ENCODE results near the gene MCRS1. TPM values are rescaled to one million over a fixed set of nuclear protein-coding genes. Genes with fewer than 3 reads are reported as not detected.

MCRS1 gene
- total RNA-seq, 1 experiment from 2014 or later, result 86.8 TPM

GRCh38 chr12:49598527-49598926 lies 30.6 kb upstream of the MCRS1 start:
- no TSS peak for BruUV-seq (replicated peaks)
- ATAC-seq, result no peak
- H3K36me3 ChIP-seq (ENCODE audit: low read depth, low read length), result no peaks in the 10 kb centered on the region

GRCh38 chr12:49588721-49589516 lies 21.0 kb upstream of the MCRS1 start:
- Histone ChIP-seq H3K9ac (ENCODE audit: low read length) (no peak overlapping the region), H3K4me1 (ENCODE audit: insufficient read depth, low read length) (no peaks in the 10 kb centered on the region), H4K20me1 (ENCODE audit: low read length) (no peaks in the 10 kb centered on the region), H3K9me2 (replicated peaks; ENCODE audit: low read length) (no peaks in the 10 kb centered on the region), H2AFZ (ENCODE audit: low read length) (no peak overlapping the region), H3F3A (ENCODE audit: low read length, unreplicated experiment) (no peaks in the 10 kb centered on the region), H3K4me3 (ENCODE audit: low read length) (no peak overlapping the region), H3K36me3 (ENCODE audit: low read depth, low read length) (peaks cover 12% of the 10 kb centered on the region; the same call in 1 of the 2 replicates), H3K9me3 (ENCODE audit: low read length) (no peaks in the 10 kb centered on the region), H3K27me3 (ENCODE audit: low read length) (no peaks in the 10 kb centered on the region), H3K27ac (ENCODE audit: low read length) (no peak overlapping the region), H3K79me2 (ENCODE audit: low read length) (no peaks in the 10 kb centered on the region), H3K4me2 (ENCODE audit: low read length) (no peak overlapping the region)
- intact Hi-C loops (cut with micrococcal nuclease), result no loop called here
- ATAC-seq (no peak), DNase-seq (no peak)
- ChIA-PET CTCF (no interaction called here), POLR2A (ENCODE audit: unreplicated experiment) (interaction anchor here (0.7 kb wide), 1 partner anchor 18 kb away, joined by 5 read pairs; no protein-coding TSS in a partner anchor)
- TF ChIP-seq EZH2phosphoT487 (IDR thresholded peaks at IDR 0.05; ENCODE audit: borderline replicate concordance, low read length), result no peak
- no peak for TF ChIP-seq CTCF (conservative IDR thresholded peaks at IDR 0.05; ENCODE audit: low read depth, low read length)
- no peak for TF ChIP-seq EZH2 (IDR thresholded peaks at IDR 0.05; ENCODE audit: low read length, unreplicated experiment)
- no TSS peak for BruUV-seq (replicated peaks)

More at GRCh38 chr12:49598527-49598926, 30.6 kb upstream of the MCRS1 start:
- H3K9me2 ChIP-seq (replicated peaks; ENCODE audit: low read length), result no peaks in the 10 kb centered on the region
- no peak overlapping the region for H2AFZ ChIP-seq (ENCODE audit: low read length)
- no peak for TF ChIP-seq EZH2phosphoT487 (IDR thresholded peaks at IDR 0.05; ENCODE audit: borderline replicate concordance, low read length)
- no peak for TF ChIP-seq EZH2 (IDR thresholded peaks at IDR 0.05; ENCODE audit: low read length, unreplicated experiment)
- no peak for TF ChIP-seq CTCF (conservative IDR thresholded peaks at IDR 0.05; ENCODE audit: low read depth, low read length)
- POLR2A ChIA-PET (ENCODE audit: unreplicated experiment), result no interaction called here
- H3K4me2 ChIP-seq (ENCODE audit: low read length), result no peak overlapping the region
- H3K9ac ChIP-seq (ENCODE audit: low read length), result no peak overlapping the region
- intact Hi-C loops (cut with micrococcal nuclease), result no loop called here
- H3K4me3 ChIP-seq (ENCODE audit: low read length), result no peak overlapping the region
- H3K27ac ChIP-seq (ENCODE audit: low read length), result no peak overlapping the region
- no peak for DNase-seq
- no peaks in the 10 kb centered on the region for H4K20me1 ChIP-seq (ENCODE audit: low read length)
- no peaks in the 10 kb centered on the region for H3K79me2 ChIP-seq (ENCODE audit: low read length)
- H3F3A ChIP-seq (ENCODE audit: low read length, unreplicated experiment), result no peaks in the 10 kb centered on the region
- CTCF ChIA-PET, result no interaction called here
- H3K27me3 ChIP-seq (ENCODE audit: low read length), result no peaks in the 10 kb centered on the region
- no peaks in the 10 kb centered on the region for H3K9me3 ChIP-seq (ENCODE audit: low read length)
- H3K4me1 ChIP-seq (ENCODE audit: insufficient read depth, low read length), result no peaks in the 10 kb centered on the region

DNA sequence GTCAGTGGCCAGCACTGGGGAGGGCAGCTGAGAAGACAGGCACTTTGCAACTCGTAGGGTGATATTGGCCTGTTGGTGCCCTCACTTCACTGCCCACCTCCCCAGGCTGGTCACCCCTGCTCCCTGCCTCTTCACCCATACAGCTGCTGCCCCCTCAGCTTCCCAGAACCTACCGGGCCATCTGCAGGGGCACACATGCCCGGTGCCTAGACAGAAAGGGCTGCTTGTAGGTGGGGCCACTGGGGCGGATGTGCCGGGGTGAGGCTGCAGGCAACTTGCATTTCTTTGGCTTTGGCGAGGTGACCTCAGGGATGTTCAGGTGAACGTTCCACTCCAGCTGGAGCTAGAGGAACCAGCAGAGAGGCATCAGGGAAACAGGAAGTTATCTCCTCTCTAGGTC lies 20.3 kb upstream of the MCRS1 start:
- POLR2A ChIA-PET (ENCODE audit: unreplicated experiment), result no interaction called here
- no peak overlapping the region for H2AFZ ChIP-seq (ENCODE audit: low read length)
- BruUV-seq (replicated peaks), result no TSS peak
- CTCF ChIA-PET, result no interaction called here
- H3K27me3 ChIP-seq (ENCODE audit: low read length), result no peaks in the 10 kb centered on the region
- no peak overlapping the region for H3K4me2 ChIP-seq (ENCODE audit: low read length)
- no peak for TF ChIP-seq EZH2 (IDR thresholded peaks at IDR 0.05; ENCODE audit: low read length, unreplicated experiment)
- TF ChIP-seq EZH2phosphoT487 (IDR thresholded peaks at IDR 0.05; ENCODE audit: borderline replicate concordance, low read length), result no peak
- TF ChIP-seq CTCF (conservative IDR thresholded peaks at IDR 0.05; ENCODE audit: low read depth, low read length), result no peak
- H3K4me3 ChIP-seq (ENCODE audit: low read length), result no peak overlapping the region
- H3K9ac ChIP-seq (ENCODE audit: low read length), result no peak overlapping the region
- H3F3A ChIP-seq (ENCODE audit: low read length, unreplicated experiment), result no peaks in the 10 kb centered on the region
- no peak overlapping the region for H3K27ac ChIP-seq (ENCODE audit: low read length)
- DNase-seq (no peak), ATAC-seq (no peak)
- no peaks in the 10 kb centered on the region for H3K9me3 ChIP-seq (ENCODE audit: low read length)
- no peaks in the 10 kb centered on the region for H3K79me2 ChIP-seq (ENCODE audit: low read length)
- H4K20me1 ChIP-seq (ENCODE audit: low read length), result no peaks in the 10 kb centered on the region
- H3K36me3 ChIP-seq (ENCODE audit: low read depth, low read length), result peaks cover 17% of the 10 kb centered on the region; the same call in 1 of the 2 replicates
- no peaks in the 10 kb centered on the region for H3K9me2 ChIP-seq (replicated peaks; ENCODE audit: low read length)
- intact Hi-C loops (cut with micrococcal nuclease), result no loop called here
- H3K4me1 ChIP-seq (ENCODE audit: insufficient read depth, low read length), result no peaks in the 10 kb centered on the region

Measured in PC-3 (cell line).